Gastroesophageal sphincter (tissue), 3 donors: ENCODE results near the gene ALOX5AP.

ENCODE experiments used
- CTCF ChIP-seq, 4 experiments: fragments of 200-600 bp in 2 of 4; fragments of 450-650 bp in 2 of 4; sonication (generic) in 1 of 4; IDR thresholded peaks; one replicate each; pipeline ENCODE4 v1.5.1; 2017 to 2019; ENCODE audit warnings: antibody characterized with exemption in 4 of 4, mild to moderate bottlenecking in 2 of 4, moderate library complexity in 2 of 4
- EP300 ChIP-seq: sonication (generic); formaldehyde crosslinking; IDR thresholded peaks from one replicate; pipeline ENCODE4 v1.6.1; 2017; ENCODE audit warnings: antibody characterized with exemption, mild to moderate bottlenecking
- POLR2A ChIP-seq, 2 donors: fragments of 450-650 bp; IDR thresholded peaks; one replicate each; pipeline ENCODE4 v1.6.1; 2017; ENCODE audit warnings: antibody characterized with exemption in 2 of 2, mild to moderate bottlenecking in 2 of 2, moderate library complexity in 1 of 2
- POLR2AphosphoS5 ChIP-seq: sonication (generic); formaldehyde crosslinking; IDR thresholded peaks from one replicate; pipeline ENCODE4 v1.6.1; 2017; ENCODE audit warnings: antibody characterized with exemption

- no peak for TF ChIP-seq POLR2A (IDR thresholded peaks at IDR 0.05)
- peak; percentile 93 to 98 (median 95) for TF ChIP-seq CTCF (IDR thresholded peaks at IDR 0.05)
- TF ChIP-seq EP300, result no peak
- TF ChIP-seq POLR2AphosphoS5, result peak; percentile 74
Observed at GRCh38 chr13:30802953-30803478, 67.7 kb downstream of the ALOX5AP start.
